ENCODE data around the gene GSN. TPM values are rescaled to one million over a fixed set of nuclear protein-coding genes. Genes with fewer than 3 reads are reported as not detected.

Gene GSN
- polyA plus RNA-seq, 2 of the 4 experiments (the other 2 are of a cell fraction) = 33.7 to 77.2 TPM

- CTCF ChIA-PET = interaction anchor here (0.6 to 11.6 kb wide), 7 partner anchors 15 to 1066 kb away, joined by 3 to 127 read pairs (median 3); no protein-coding TSS in a partner anchor
- WGBS (ENCODE audit: missing lambda C conversion rate) = 85% methylated on average over 11 of the region's 11 CpGs
- H3K4me2 ChIP-seq = no peak overlapping the region
- FAIRE-seq = no peak
- DNase-seq (ENCODE audit: low read depth in 1 of 2, low spot score in 1 of 2) = no peak
- no peak overlapping the region for H3K27ac ChIP-seq
- TF ChIP-seq ZFP36 (IDR thresholded peaks at IDR 0.05; ENCODE audit: borderline replicate concordance, partially characterized antibody) (no peak), SREBF2 (IDR thresholded peaks at IDR 0.05) (no peak), JUN (IDR thresholded peaks at IDR 0.05) (no peak), BCL3 (IDR thresholded peaks at IDR 0.05) (no peak), RCOR1 (IDR thresholded peaks at IDR 0.05; ENCODE audit: low read depth, low read length) (no peak), MAFK (IDR thresholded peaks at IDR 0.05; ENCODE audit: partially characterized antibody) (no peak), CBX2 (IDR thresholded peaks at IDR 0.05; ENCODE audit: borderline replicate concordance, low read depth) (no peak), HDAC2 (IDR thresholded peaks at IDR 0.05) (no peak), FOSL2 (IDR thresholded peaks at IDR 0.05) (no peak), FOSL2 (CRISPR knock-in tag; IDR thresholded peaks at IDR 0.05) (no peak), EHMT2 (IDR thresholded peaks at IDR 0.05; ENCODE audit: low read depth) (no peak), TP53 (CRISPR knock-in tag; IDR thresholded peaks at IDR 0.05) (no peak), ESRRA (IDR thresholded peaks at IDR 0.05; ENCODE audit: borderline replicate concordance, low read length) (no peak), REST (IDR thresholded peaks at IDR 0.05) (no peak), ZC3H11A (IDR thresholded peaks at IDR 0.05) (no peak), ZNF302 (CRISPR knock-in tag; IDR thresholded peaks at IDR 0.05) (no peak), EHF (CRISPR knock-in tag; IDR thresholded peaks at IDR 0.05) (no peak)
- TF ChIP-seq, protein P1, sequence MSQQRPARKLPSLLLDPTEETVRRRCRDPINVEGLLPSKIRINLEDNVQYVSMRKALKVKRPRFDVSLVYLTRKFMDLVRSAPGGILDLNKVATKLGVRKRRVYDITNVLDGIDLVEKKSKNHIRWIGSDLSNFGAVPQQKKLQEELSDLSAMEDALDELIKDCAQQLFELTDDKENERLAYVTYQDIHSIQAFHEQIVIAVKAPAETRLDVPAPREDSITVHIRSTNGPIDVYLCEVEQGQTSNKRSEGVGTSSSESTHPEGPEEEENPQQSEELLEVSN (IDR thresholded peaks at IDR 0.05; ENCODE audit: borderline replicate concordance, low read depth) = no peak
- TF ChIP-seq, protein P2, sequence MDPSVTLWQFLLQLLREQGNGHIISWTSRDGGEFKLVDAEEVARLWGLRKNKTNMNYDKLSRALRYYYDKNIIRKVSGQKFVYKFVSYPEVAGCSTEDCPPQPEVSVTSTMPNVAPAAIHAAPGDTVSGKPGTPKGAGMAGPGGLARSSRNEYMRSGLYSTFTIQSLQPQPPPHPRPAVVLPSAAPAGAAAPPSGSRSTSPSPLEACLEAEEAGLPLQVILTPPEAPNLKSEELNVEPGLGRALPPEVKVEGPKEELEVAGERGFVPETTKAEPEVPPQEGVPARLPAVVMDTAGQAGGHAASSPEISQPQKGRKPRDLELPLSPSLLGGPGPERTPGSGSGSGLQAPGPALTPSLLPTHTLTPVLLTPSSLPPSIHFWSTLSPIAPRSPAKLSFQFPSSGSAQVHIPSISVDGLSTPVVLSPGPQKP (IDR thresholded peaks at IDR 0.05; ENCODE audit: low read depth, low read length) = no peak
- no peak for ATAC-seq
- POLR2A ChIA-PET = no interaction called here
- peaks cover 38% of the 10 kb centered on the region for H3K4me1 ChIP-seq
- H3K4me3 ChIP-seq = no peak overlapping the region
- H3K9me3 ChIP-seq = no peaks in the 10 kb centered on the region
Observed at GRCh38 chr9:121301881-121302286, 33.9 kb downstream of the GSN start.

DNA sequence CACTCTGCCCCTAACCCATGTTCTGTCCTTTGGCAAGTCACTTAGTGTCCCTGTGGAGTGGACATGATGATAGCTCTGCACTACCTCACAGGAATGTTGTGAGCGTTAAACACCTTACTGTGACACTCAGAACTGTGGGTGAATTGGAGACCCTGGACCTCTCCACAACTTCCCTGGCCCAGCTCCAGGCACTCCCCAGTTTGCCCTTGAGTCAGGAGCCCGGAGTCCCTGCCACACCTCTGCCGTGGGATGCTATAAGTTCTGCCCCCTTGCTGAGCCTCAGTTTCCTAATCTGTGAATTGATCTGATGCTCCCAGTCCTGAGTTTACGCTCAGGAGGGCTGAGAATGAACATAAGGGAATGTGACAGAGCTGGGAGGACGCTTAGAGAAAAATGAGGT is 34.4 kb downstream of the GSN start:
- H3K4me2 ChIP-seq = no peak overlapping the region
- H3K27ac ChIP-seq = no peak overlapping the region
- no peaks in the 10 kb centered on the region for H3K9me3 ChIP-seq
- peaks cover 38% of the 10 kb centered on the region for H3K4me1 ChIP-seq
- no peak for ATAC-seq
- DNase-seq (ENCODE audit: low read depth in 1 of 2, low spot score in 1 of 2) = no peak
- WGBS (ENCODE audit: missing lambda C conversion rate) = 98% methylated on average over 5 of the region's 5 CpGs
- ChIA-PET POLR2A (no interaction called here), CTCF (interaction anchor here (1.6 to 11.6 kb wide), 4 partner anchors 16 to 97 kb away, joined by 3 to 127 read pairs (median 6); no protein-coding TSS in a partner anchor)
- no peak for FAIRE-seq
- no peak overlapping the region for H3K4me3 ChIP-seq
- TF ChIP-seq KDM5A (IDR thresholded peaks at IDR 0.05) (no peak), NR3C1 (IDR thresholded peaks at IDR 0.05) (no peak), RFX5 (IDR thresholded peaks at IDR 0.05) (no peak), EHMT2 (IDR thresholded peaks at IDR 0.05; ENCODE audit: low read depth) (no peak), TP53 (CRISPR knock-in tag; IDR thresholded peaks at IDR 0.05) (no peak), RARB (CRISPR knock-in tag; IDR thresholded peaks at IDR 0.05) (no peak), SMC3 (IDR thresholded peaks at IDR 0.05) (no peak), BCL3 (IDR thresholded peaks at IDR 0.05) (no peak), TFCP2L1 (CRISPR knock-in tag; IDR thresholded peaks at IDR 0.05) (no peak), SREBF2 (IDR thresholded peaks at IDR 0.05) (no peak), ATOH8 (CRISPR knock-in tag; IDR thresholded peaks at IDR 0.05; ENCODE audit: low read depth) (no peak), CEBPB (IDR thresholded peaks at IDR 0.05) (no peak), EP300 (IDR thresholded peaks at IDR 0.05) (no peak), HMGXB4 (CRISPR knock-in tag; IDR thresholded peaks at IDR 0.05; ENCODE audit: borderline replicate concordance) (no peak)

Measured in A549 (cell line).